ENCODE results near the gene TTC1. TPM values are rescaled to one million over a fixed set of nuclear protein-coding genes. Genes with fewer than 3 reads are reported as not detected.
"Not testable (repeated sequence)": the region's sequence is repeated elsewhere in the genome, so short reads cannot be mapped to it uniquely, and the experiment has no call there.

TTC1 gene
- total RNA-seq, 2 experiments from 2014 or later, result 68.9 to 71.8 TPM

GRCh38 chr5:160064995-160065614, 56.2 kb downstream of the TTC1 start:
- CTCF ChIA-PET, result interaction anchor here (1.1 kb wide), 1 partner anchor 16 kb away, joined by 3 read pairs; no protein-coding TSS in a partner anchor
- POLR2A ChIA-PET, result no interaction called here

- POLR2A ChIA-PET, result interaction anchor here (1.0 kb wide), 1 partner anchor 14 kb away, joined by 3 read pairs; no protein-coding TSS in a partner anchor
- CTCF ChIA-PET, result not testable (repeated sequence)
These were observed 60.2 kb downstream of the TTC1 start for GRCh38 chr5:160069120-160069519.

GRCh38 chr5:160071516-160071915, 62.6 kb downstream of the TTC1 start:
- POLR2A ChIA-PET, result no interaction called here
- CTCF ChIA-PET, result no interaction called here

GRCh38 chr5:160071916-160072315, 63.0 kb downstream of the TTC1 start:
- ChIA-PET POLR2A (no interaction called here), CTCF (no interaction called here)

GRCh38 chr5:160075073-160075472, 66.1 kb downstream of the TTC1 start:
- ChIA-PET POLR2A (no interaction called here), CTCF (no interaction called here)

GRCh38 chr5:160076997-160077396, 68.1 kb downstream of the TTC1 start:
- CTCF ChIA-PET, result no interaction called here
- POLR2A ChIA-PET, result no interaction called here

- POLR2A ChIA-PET, result no interaction called here
- CTCF ChIA-PET, result interaction anchor here (0.6 to 2.1 kb wide), 2 partner anchors 223 to 266 kb away, joined by 3 to 5 read pairs; no protein-coding TSS in a partner anchor
These were observed 70.8 kb downstream of the TTC1 start for GRCh38 chr5:160079753-160080152.

- ChIA-PET POLR2A (no interaction called here), CTCF (interaction anchor here (0.9 to 1.3 kb wide), 2 partner anchors 17 to 54 kb away, joined by 3 read pairs; no protein-coding TSS in a partner anchor)
These were observed 72.6 kb downstream of the TTC1 start for GRCh38 chr5:160081495-160081894.

- CTCF ChIA-PET, result no interaction called here
- POLR2A ChIA-PET, result interaction anchor here (0.6 to 0.8 kb wide), 2 partner anchors 14 to 44 kb away, joined by 3 read pairs; no protein-coding TSS in a partner anchor
These were observed 73.9 kb downstream of the TTC1 start for GRCh38 chr5:160082614-160083500.

- CTCF ChIA-PET, result no interaction called here
- POLR2A ChIA-PET, result interaction anchor here (0.6 to 0.8 kb wide), 2 partner anchors 14 to 45 kb away, joined by 3 read pairs; no protein-coding TSS in a partner anchor
These were observed 74.6 kb downstream of the TTC1 start for GRCh38 chr5:160083501-160083900.

- ChIA-PET POLR2A (no interaction called here), CTCF (no interaction called here)
These were observed 75.2 kb downstream of the TTC1 start for GRCh38 chr5:160084144-160084543.

- CTCF ChIA-PET, result no interaction called here
These were observed 78.3 kb downstream of the TTC1 start for GRCh38 chr5:160087199-160087598.

GRCh38 chr5:160088805-160089204, 79.9 kb downstream of the TTC1 start:
- CTCF ChIA-PET, result no interaction called here
- POLR2A ChIA-PET, result no interaction called here

More at GRCh38 chr5:160087199-160087598, 78.3 kb downstream of the TTC1 start:
- POLR2A ChIA-PET, result no interaction called here

GRCh38 chr5:160089531-160089930, 80.6 kb downstream of the TTC1 start:
- ChIA-PET POLR2A (no interaction called here), CTCF (no interaction called here)

GRCh38 chr5:160090059-160090458, 81.1 kb downstream of the TTC1 start:
- CTCF ChIA-PET, result no interaction called here
- POLR2A ChIA-PET, result no interaction called here

- POLR2A ChIA-PET, result no interaction called here
- CTCF ChIA-PET, result no interaction called here
These were observed 83.6 kb downstream of the TTC1 start for GRCh38 chr5:160092514-160092913.

- ChIA-PET POLR2A (no interaction called here), CTCF (no interaction called here)
These were observed 84.2 kb downstream of the TTC1 start for GRCh38 chr5:160092960-160093707.

GRCh38 chr5:160096178-160096577, 87.2 kb downstream of the TTC1 start:
- ChIA-PET CTCF (no interaction called here), POLR2A (no interaction called here)

GRCh38 chr5:160097991-160098390, 89.1 kb downstream of the TTC1 start:
- ChIA-PET CTCF (no interaction called here), POLR2A (no interaction called here)

GRCh38 chr5:160105686-160106360, 96.9 kb downstream of the TTC1 start:
- ChIA-PET CTCF (no interaction called here), POLR2A (no interaction called here)
